MCF 10A (cell line): Measurements from ENCODE around the gene MUC2. TPM values are rescaled to one million over a fixed set of nuclear protein-coding genes. Genes with fewer than 3 reads are reported as not detected.

Experiments used
- BruUV-seq: library from RNA; stranded (reverse); fragments of 400-500 nt; replicated peaks from 2 replicates; lab custom pipeline; 2021; lab: Mats Ljungman, UMichigan
- CTCF ChIA-PET: fragments of 300-600 bp; sonication (Branson Sonifier 250); formaldehyde crosslinking; extraction: SDS; loops from one replicate; lab custom pipeline; 2021; ENCODE audit warnings: antibody characterized with exemption, inconsistent platforms; lab: Yijun Ruan, JAX
- POLR2A ChIA-PET: fragments of 300-600, 350-650 bp; sonication (Branson Sonifier 250); formaldehyde crosslinking; extraction: SDS; loops from one replicate; lab custom pipeline; 2020; ENCODE audit warnings: antibody characterized with exemption, inconsistent platforms; lab: Yijun Ruan, JAX
- DNase-seq: peaks from one replicate; pipeline ENCODE4 v3.0.0-alpha.2; 2018; ENCODE audit not compliant: unreplicated experiment
- H3K27ac Mint-ChIP-seq: one replicate; pipeline ENCODE4 v1.8.0; 2022; ENCODE audit warnings: mild to moderate bottlenecking, low read depth, mixed read lengths; ENCODE audit not compliant: unreplicated experiment
- H3K27me3 Mint-ChIP-seq: one replicate; pipeline ENCODE4 v1.8.0; 2022; ENCODE audit warnings: mixed read lengths; ENCODE audit not compliant: insufficient read depth, unreplicated experiment
- H3K36me3 Mint-ChIP-seq: one replicate; pipeline ENCODE4 v1.8.0; 2022; ENCODE audit warnings: mild to moderate bottlenecking, moderate library complexity, mixed read lengths; ENCODE audit not compliant: insufficient read depth, unreplicated experiment
- H3K4me1 Mint-ChIP-seq: one replicate; pipeline ENCODE4 v1.8.0; 2022; ENCODE audit warnings: mixed read lengths; ENCODE audit not compliant: insufficient read depth, unreplicated experiment
- H3K4me3 Mint-ChIP-seq: one replicate; pipeline ENCODE4 v1.8.0; 2022; ENCODE audit warnings: mild to moderate bottlenecking, moderate library complexity, mixed read lengths; ENCODE audit not compliant: unreplicated experiment
- H3K9me3 Mint-ChIP-seq: one replicate; pipeline ENCODE4 v1.8.0; 2022; ENCODE audit warnings: mixed read lengths; ENCODE audit not compliant: unreplicated experiment
- CTCF ChIP-seq: fragments of 200-600 bp; IDR thresholded peaks from one replicate; pipeline ENCODE4 v1.8.0; 2022; ENCODE audit warnings: antibody characterized with exemption, mild to moderate bottlenecking; ENCODE audit not compliant: unreplicated experiment
- intact Hi-C: fragments of 100-400 bp; cut with micrococcal nuclease; formaldehyde crosslinking; loops from 2 replicates; pipeline ENCODE4 v1.14.1; 2022
- total RNA-seq: library from RNA; stranded (reverse); gene quantifications from 2 replicates; pipeline ENCODE4 v1.2.3, GENCODE V29; 2022

MUC2 gene
- total RNA-seq, 1 experiment from 2014 or later: 0.02 TPM

GRCh38 chr11:1121813-1122663 lies 47.4 kb downstream of the MUC2 start:
- ChIA-PET CTCF (interaction anchor here (0.5 kb wide), 1 partner anchor 71 kb away, joined by 4 read pairs; no protein-coding TSS in a partner anchor), POLR2A (no interaction called here)
- Mint-ChIP-seq H3K9me3 (peaks cover 18% of the 10 kb centered on the region), H3K27me3 (peaks cover 43% of the 10 kb centered on the region), H3K36me3 (no peaks in the 10 kb centered on the region), H3K4me1 (no peaks in the 10 kb centered on the region), H3K4me3 (no peak overlapping the region), H3K27ac (no peak overlapping the region)
- intact Hi-C loops: no loop called here
- BruUV-seq: no TSS peak
- TF ChIP-seq CTCF: no peak
- DNase-seq: peak; percentile 7

- no TSS peak for BruUV-seq
- H3K9me3 Mint-ChIP-seq: peaks cover 18% of the 10 kb centered on the region
- H3K36me3 Mint-ChIP-seq: no peaks in the 10 kb centered on the region
- H3K4me1 Mint-ChIP-seq: no peaks in the 10 kb centered on the region
- DNase-seq: no peak
- CTCF ChIA-PET: no interaction called here
- intact Hi-C loops: no loop called here
- no peak for TF ChIP-seq CTCF
- H3K27ac Mint-ChIP-seq: no peak overlapping the region
- POLR2A ChIA-PET: no interaction called here
- peaks cover 42% of the 10 kb centered on the region for H3K27me3 Mint-ChIP-seq
- H3K4me3 Mint-ChIP-seq: no peak overlapping the region
Observed at GRCh38 chr11:1122664-1123002, 48.0 kb downstream of the MUC2 start.

GRCh38 chr11:1123970-1124369 lies 49.3 kb downstream of the MUC2 start:
- no peak for DNase-seq
- Mint-ChIP-seq H3K9me3 (peaks cover 18% of the 10 kb centered on the region), H3K27me3 (peaks cover 42% of the 10 kb centered on the region), H3K4me1 (no peaks in the 10 kb centered on the region), H3K36me3 (no peaks in the 10 kb centered on the region), H3K4me3 (no peak overlapping the region), H3K27ac (no peak overlapping the region)
- ChIA-PET CTCF (no interaction called here), POLR2A (no interaction called here)
- no TSS peak for BruUV-seq
- intact Hi-C loops: no loop called here
- TF ChIP-seq CTCF: no peak

Other genes starting within 250 kb of the MUC2 start
- 1.2 and 1.9 TPM in 2 replicates for gene CRACR2B, start 247.0 kb upstream of the MUC2 start, total RNA-seq
- 404 and 412 TPM in 2 replicates for gene CD151, start 241.9 kb upstream of the MUC2 start, total RNA-seq
- 96.9 and 118 TPM in 2 replicates for gene POLR2L, start 232.3 kb upstream of the MUC2 start, total RNA-seq
- 118 and 148 TPM in 2 replicates for gene TSPAN4, start 232.0 kb upstream of the MUC2 start, total RNA-seq
- 82.1 and 94.8 TPM in 2 replicates for gene CHID1, start 164.1 kb upstream of the MUC2 start, total RNA-seq
- 70.5 and 70.6 TPM in 2 replicates for gene AP2A2, start 149.0 kb upstream of the MUC2 start, total RNA-seq
- gene MUC6, start 38.2 kb upstream of the MUC2 start, total RNA-seq: not detected in 2 replicates
- gene MUC5AC, start 83.1 kb downstream of the MUC2 start, total RNA-seq: not detected in 2 replicates
- gene MUC5B, start 148.2 kb downstream of the MUC2 start, total RNA-seq: not detected in 2 replicates
- gene TOLLIP, start 234.8 kb downstream of the MUC2 start, total RNA-seq: 58.5 and 58.8 TPM in 2 replicates